Suprapubic skin (tissue), 4 donors: Measurements from ENCODE around the gene GRIFIN. TPM values are rescaled to one million over a fixed set of nuclear protein-coding genes. Genes with fewer than 3 reads are reported as not detected.

Source experiments
- DNase-seq, 2 donors: peaks; one replicate each; pipeline ENCODE4 v3.0.0-alpha.2; 2019; ENCODE audit warnings: low spot score in 2 of 2
- H3K27ac ChIP-seq: fragments of 200-600 bp; sonication (generic); one replicate; pipeline ENCODE4 v1.5.1; 2019
- H3K27me3 ChIP-seq: fragments of 200-600 bp; sonication (generic); one replicate; pipeline ENCODE4 v1.5.1; 2019
- H3K36me3 ChIP-seq: fragments of 200-600 bp; sonication (generic); one replicate; pipeline ENCODE4 v1.5.1; 2019
- H3K4me1 ChIP-seq: fragments of 200-600 bp; sonication (generic); one replicate; pipeline ENCODE4 v1.5.1; 2019
- H3K4me3 ChIP-seq: fragments of 200-600 bp; sonication (generic); one replicate; pipeline ENCODE4 v1.5.1; 2019; ENCODE audit warnings: mild to moderate bottlenecking
- H3K9me3 ChIP-seq: fragments of 200-600 bp; sonication (generic); one replicate; pipeline ENCODE4 v1.5.1; 2019
- CTCF ChIP-seq, 2 donors: fragments of 200-600 bp in 1 of 2; fragments of 450-650 bp in 1 of 2; sonication (generic) in 1 of 2; IDR thresholded peaks; one replicate each; pipeline ENCODE4 v1.5.1; 2016 to 2019; ENCODE audit warnings: antibody characterized with exemption in 2 of 2, mild to moderate bottlenecking in 1 of 2, moderate library complexity in 1 of 2
- EP300 ChIP-seq: sonication (generic); formaldehyde crosslinking; IDR thresholded peaks from one replicate; pipeline ENCODE4 v1.6.1; 2017; ENCODE audit warnings: antibody characterized with exemption
- POLR2A ChIP-seq, 2 donors: fragments of 450-650 bp; IDR thresholded peaks; one replicate each; pipeline ENCODE4 v1.6.1; 2017; ENCODE audit warnings: antibody characterized with exemption in 2 of 2, mild to moderate bottlenecking in 2 of 2, moderate library complexity in 2 of 2
- POLR2AphosphoS5 ChIP-seq, 3 donors: sonication (generic); formaldehyde crosslinking; IDR thresholded peaks; one replicate each; pipeline ENCODE4 v1.6.1; 2017; ENCODE audit warnings: antibody characterized with exemption in 3 of 3
- WGBS: methylation state at CpG from one replicate; pipeline ENCODE4 v1.1.5; 2018; 5-methylcytosine and 5-hydroxymethylcytosine counted together
- total RNA-seq, 4 donors: library from RNA; depleted of rRNA; stranded (reverse); fragments of >200 nt; gene quantifications; one replicate each; pipeline ENCODE4 v1.1.0, GENCODE V29; 2016

Gene GRIFIN
- total RNA-seq, 4 donors from 2014 or later = not detected

DNA sequence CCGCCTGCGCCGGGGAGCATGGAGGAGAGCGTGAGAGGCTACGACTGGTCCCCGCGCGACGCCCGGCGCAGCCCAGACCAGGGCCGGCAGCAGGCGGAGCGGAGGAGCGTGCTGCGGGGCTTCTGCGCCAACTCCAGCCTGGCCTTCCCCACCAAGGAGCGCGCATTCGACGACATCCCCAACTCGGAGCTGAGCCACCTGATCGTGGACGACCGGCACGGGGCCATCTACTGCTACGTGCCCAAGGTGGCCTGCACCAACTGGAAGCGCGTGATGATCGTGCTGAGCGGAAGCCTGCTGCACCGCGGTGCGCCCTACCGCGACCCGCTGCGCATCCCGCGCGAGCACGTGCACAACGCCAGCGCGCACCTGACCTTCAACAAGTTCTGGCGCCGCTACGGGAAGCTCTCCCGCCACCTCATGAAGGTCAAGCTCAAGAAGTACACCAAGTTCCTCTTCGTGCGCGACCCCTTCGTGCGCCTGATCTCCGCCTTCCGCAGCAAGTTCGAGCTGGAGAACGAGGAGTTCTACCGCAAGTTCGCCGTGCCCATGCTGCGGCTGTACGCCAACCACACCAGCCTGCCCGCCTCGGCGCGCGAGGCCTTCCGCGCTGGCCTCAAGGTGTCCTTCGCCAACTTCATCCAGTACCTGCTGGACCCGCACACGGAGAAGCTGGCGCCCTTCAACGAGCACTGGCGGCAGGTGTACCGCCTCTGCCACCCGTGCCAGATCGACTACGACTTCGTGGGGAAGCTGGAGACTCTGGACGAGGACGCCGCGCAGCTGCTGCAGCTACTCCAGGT, 43.1 kb downstream of the GRIFIN start:
- peaks cover 21% of the 10 kb centered on the region for H3K4me1 ChIP-seq

GRCh38 chr7:2431260-2431867, 44.8 kb downstream of the GRIFIN start:
- peaks cover 21% of the 10 kb centered on the region for H3K36me3 ChIP-seq
- 72% methylated on average over 3 of the region's 3 CpGs for WGBS
- H3K27ac ChIP-seq = no peak overlapping the region
- DNase-seq = no peak
- H3K27me3 ChIP-seq = no peaks in the 10 kb centered on the region
- peaks cover 3% of the 10 kb centered on the region for H3K4me1 ChIP-seq
- H3K9me3 ChIP-seq = no peaks in the 10 kb centered on the region
- H3K4me3 ChIP-seq = no peak overlapping the region
- no peak for TF ChIP-seq POLR2AphosphoS5 (IDR thresholded peaks at IDR 0.05)
- peak in 1 of 2 donors; percentile 33 for TF ChIP-seq CTCF (IDR thresholded peaks at IDR 0.05)
- TF ChIP-seq POLR2A (IDR thresholded peaks at IDR 0.05) = no peak
- no peak for TF ChIP-seq EP300

More for the DNA sequence above, 43.1 kb downstream of the GRIFIN start:
- TF ChIP-seq POLR2AphosphoS5 (IDR thresholded peaks at IDR 0.05) (no peak), POLR2A (IDR thresholded peaks at IDR 0.05) (no peak), EP300 (no peak)
- DNase-seq = no peak
- Histone ChIP-seq H3K27me3 (no peaks in the 10 kb centered on the region), H3K36me3 (peaks cover 21% of the 10 kb centered on the region), H3K27ac (no peak overlapping the region), H3K4me3 (no peak overlapping the region), H3K9me3 (no peaks in the 10 kb centered on the region)
- 94% methylated on average over 36 of the region's 85 CpGs for WGBS

GRCh38 chr7:2425749-2426148, 50.4 kb downstream of the GRIFIN start:
- 90% methylated on average over 10 of the region's 10 CpGs for WGBS
- TF ChIP-seq POLR2A (IDR thresholded peaks at IDR 0.05) = no peak
- TF ChIP-seq CTCF (IDR thresholded peaks at IDR 0.05) = no peak
- TF ChIP-seq POLR2AphosphoS5 (IDR thresholded peaks at IDR 0.05) = no peak
- Histone ChIP-seq H3K27me3 (no peaks in the 10 kb centered on the region), H3K4me1 (no peaks in the 10 kb centered on the region), H3K36me3 (no peaks in the 10 kb centered on the region), H3K4me3 (no peak overlapping the region), H3K9me3 (no peaks in the 10 kb centered on the region), H3K27ac (no peak overlapping the region)
- no peak for DNase-seq

Other genes with a start within 250 kb of the GRIFIN start
- 10 to 100 TPM; 53.2 to 69.8 (median 62.2) TPM for gene MAD1L1, start 243.5 kb downstream of the GRIFIN start, total RNA-seq
- gene MRM2, start 234.2 kb downstream of the GRIFIN start, total RNA-seq = 10 to 100 TPM; 11.3 to 41.8 (median 19.8) TPM
- gene NUDT1, start 234.2 kb downstream of the GRIFIN start, total RNA-seq = 10 to 100 TPM; 24.1 to 39.4 (median 28.3) TPM
- gene SNX8, start 162.0 kb downstream of the GRIFIN start, total RNA-seq = 10 to 100 TPM; 13.7 to 35.1 (median 19.3) TPM
- 100 to 1,000 TPM; 136 to 158 (median 139) TPM for gene EIF3B, start 121.6 kb downstream of the GRIFIN start, total RNA-seq
- gene CHST12, start 72.8 kb downstream of the GRIFIN start, total RNA-seq = 10 to 100 TPM in 3 of 4 donors, 1 to 10 TPM in 1; 9.9 to 55.8 (median 24.5) TPM
- gene LFNG, start 43.4 kb upstream of the GRIFIN start, total RNA-seq = 100 to 1,000 TPM; 105 to 198 (median 150) TPM
- gene BRAT1, start 79.1 kb upstream of the GRIFIN start, total RNA-seq = 10 to 100 TPM; 51.5 to 79.3 (median 63.3) TPM
- 10 to 100 TPM; 10.1 to 18.8 (median 15.7) TPM for gene IQCE, start 82.6 kb upstream of the GRIFIN start, total RNA-seq
- 10 to 100 TPM; 14.0 to 26.3 (median 19.5) TPM for gene TTYH3, start 155.6 kb upstream of the GRIFIN start, total RNA-seq
- gene AMZ1, start 211.8 kb upstream of the GRIFIN start, total RNA-seq = under 1 TPM in 1 of 4 donors, not detected in 3; 0.17 TPM